Colonic mucosa (tissue), 4 donors: ENCODE data around the gene NKAIN4. TPM values are rescaled to one million over a fixed set of nuclear protein-coding genes. Genes with fewer than 3 reads are reported as not detected.

Experiments
- DNase-seq: peaks from one replicate; pipeline ENCODE4 v3.0.0-alpha.2; 2020
- H3K27ac ChIP-seq: fragments of 200-600 bp; one replicate; pipeline ENCODE4 v1.8.0; 2021
- H3K27me3 ChIP-seq: fragments of 200-600 bp; one replicate; pipeline ENCODE4 v1.8.0; 2021
- H3K36me3 ChIP-seq: fragments of 200-600 bp; one replicate; pipeline ENCODE4 v1.8.0; 2021
- H3K4me1 ChIP-seq: fragments of 200-600 bp; one replicate; pipeline ENCODE4 v1.8.0; 2021; ENCODE audit warnings: mild to moderate bottlenecking
- H3K4me3 ChIP-seq: fragments of 200-600 bp; one replicate; pipeline ENCODE4 v1.8.0; 2021
- H3K9ac ChIP-seq, 2 donors: one replicate each; pipeline ENCODE4 v1.7.0; 2013; ENCODE audit warnings: control low read depth in 2 of 2, low read depth in 2 of 2, low read length in 2 of 2
- H3K9me3 ChIP-seq: fragments of 200-600 bp; one replicate; pipeline ENCODE4 v1.8.0; 2021
- CTCF ChIP-seq: fragments of 200-600 bp; IDR thresholded peaks from one replicate; pipeline ENCODE4 v1.8.0; 2022; ENCODE audit warnings: antibody characterized with exemption, mild to moderate bottlenecking
- intact Hi-C: fragments of 100-400 bp; cut with DNase I; formaldehyde crosslinking; loops from one replicate; pipeline ENCODE4 v1.14.1; 2022
- total RNA-seq, 2 donors: library from RNA; stranded (reverse); fragmentation: NEBNext Ultra II Directional in 1 of 2; extraction: Animal tissue kit (Norgen Biotek cat#: 25700) in 1 of 2; gene quantifications; one replicate each; pipeline ENCODE4 v1.2.1, GENCODE V29; 2021
- donor health status: healthy.
- donor health status: DM: no; HTN: no; CAD: no.
- donor health status: DM: no; HTN: no; CAD: no.

NKAIN4 gene
- total RNA-seq, 2 donors from 2014 or later, result 0.29 TPM; not detected in 1

- H3K4me1 ChIP-seq, result peaks cover 6% of the 10 kb centered on the region
- TF ChIP-seq CTCF, result no peak
- H3K27me3 ChIP-seq, result no peaks in the 10 kb centered on the region
- H3K4me3 ChIP-seq, result peak overlapping the region; percentile 73
- intact Hi-C loops, result no loop called here
- peak overlapping the region; percentile 68 for H3K27ac ChIP-seq
- no peaks in the 10 kb centered on the region for H3K9me3 ChIP-seq
- H3K9ac ChIP-seq, result peak overlapping the region; percentile 71 to 77
- DNase-seq, result no peak
- no peaks in the 10 kb centered on the region for H3K36me3 ChIP-seq
These were observed 37.3 kb downstream of the NKAIN4 start for GRCh38 chr20:63216849-63217471.

- peak; percentile 97 for DNase-seq
- peaks cover 6% of the 10 kb centered on the region for H3K4me1 ChIP-seq
These were observed 38.0 kb downstream of the NKAIN4 start, which contains the start of gene YTHDF1 for GRCh38 chr20:63216041-63216848. Gene YTHDF1, minus strand, starts transcription at chr20:63216131. Its CDS starts 239 bp downstream, at chr20:63215892.

GRCh38 chr20:63215101-63216040 lies 38.9 kb downstream of the NKAIN4 start:
- TF ChIP-seq CTCF, result no peak
- intact Hi-C loops, result no loop called here
- Histone ChIP-seq H3K27ac (peak overlapping the region; percentile 70), H3K9me3 (no peaks in the 10 kb centered on the region), H3K4me1 (peaks cover 6% of the 10 kb centered on the region), H3K27me3 (no peaks in the 10 kb centered on the region), H3K36me3 (no peaks in the 10 kb centered on the region), H3K9ac (peak overlapping the region; percentile 76 to 78), H3K4me3 (peak overlapping the region; percentile 97)
- peak; percentile 45 for DNase-seq

More at GRCh38 chr20:63216041-63216848, 38.0 kb downstream of the NKAIN4 start, which contains the start of gene YTHDF1:
- Histone ChIP-seq H3K9ac (peak within 1 kb of the TSS; percentile 77 to 78), H3K4me3 (peak within 1 kb of the TSS; percentile 97), H3K36me3 (no peaks in the 10 kb centered on the region), H3K27me3 (no peaks in the 10 kb centered on the region), H3K9me3 (no peaks in the 10 kb centered on the region), H3K27ac (peak within 1 kb of the TSS; percentile 70)
- intact Hi-C loops, result no loop called here
- TF ChIP-seq CTCF, result no peak

GRCh38 chr20:63214514-63214913 lies 39.7 kb downstream of the NKAIN4 start:
- no peak for TF ChIP-seq CTCF
- no peak for DNase-seq
- intact Hi-C loops, result no loop called here
- Histone ChIP-seq H3K9me3 (no peaks in the 10 kb centered on the region), H3K36me3 (no peaks in the 10 kb centered on the region), H3K4me1 (peaks cover 6% of the 10 kb centered on the region), H3K9ac (no peak overlapping the region), H3K27me3 (no peaks in the 10 kb centered on the region), H3K4me3 (no peak overlapping the region), H3K27ac (no peak overlapping the region)

GRCh38 chr20:63212792-63213191 lies 41.5 kb downstream of the NKAIN4 start:
- no peaks in the 10 kb centered on the region for H3K27me3 ChIP-seq
- H3K27ac ChIP-seq, result no peak overlapping the region
- peaks cover 6% of the 10 kb centered on the region for H3K4me1 ChIP-seq
- no peak overlapping the region for H3K9ac ChIP-seq
- no peaks in the 10 kb centered on the region for H3K36me3 ChIP-seq
- intact Hi-C loops, result no loop called here
- DNase-seq, result no peak
- no peak for TF ChIP-seq CTCF
- no peak overlapping the region for H3K4me3 ChIP-seq
- H3K9me3 ChIP-seq, result no peaks in the 10 kb centered on the region
